Heart right ventricle (tissue), 16 donors: ENCODE results near the gene RIT2. TPM values are rescaled to one million over a fixed set of nuclear protein-coding genes. Genes with fewer than 3 reads are reported as not detected.

Source experiments
- ATAC-seq, 8 donors: fragments of 200-7000 bp; cut with Tn5 transposase; one replicate each; pipeline ENCODE4 v1.9.1; 2020; ENCODE audit warnings: mild to moderate bottlenecking in 8 of 8, moderate library complexity in 8 of 8, moderate number of reproducible peaks in 1 of 8
- DNase-seq, 2 donors: peaks; one replicate each; pipeline ENCODE4 v3.0.0-alpha.2; 2020
- H3K27ac ChIP-seq, 10 donors: fragments of 200-600 bp; sonication (generic) in 2 of 10; one replicate each; pipeline versions ENCODE4 v1.5.0 to v1.8.0; 2020 to 2022; ENCODE audit warnings: mild to moderate bottlenecking in 3 of 10
- H3K27me3 ChIP-seq, 7 donors: fragments of 200-600 bp; one replicate each; pipeline ENCODE4 v1.8.0; 2021 to 2022; ENCODE audit warnings: mild to moderate bottlenecking in 2 of 7
- H3K36me3 ChIP-seq, 9 donors: fragments of 200-600 bp; sonication (generic) in 1 of 9; one replicate each; pipeline versions ENCODE4 v1.5.0 to v1.8.0; 2020 to 2022; ENCODE audit warnings: mild to moderate bottlenecking in 2 of 9
- H3K4me1 ChIP-seq, 9 donors: fragments of 200-600 bp; sonication (generic) in 1 of 9; one replicate each; pipeline versions ENCODE4 v1.5.0 to v1.8.0; 2020 to 2022; ENCODE audit warnings: mild to moderate bottlenecking in 4 of 9
- H3K4me3 ChIP-seq, 10 donors: fragments of 200-600 bp; sonication (generic) in 2 of 10; one replicate each; pipeline versions ENCODE4 v1.5.0 to v1.8.0; 2020 to 2022; ENCODE audit warnings: mild to moderate bottlenecking in 7 of 10, moderate library complexity in 2 of 10
- H3K9me3 ChIP-seq, 11 donors: fragments of 200-600 bp in 10 of 11; sonication (generic) in 2 of 11; one replicate each; pipeline versions ENCODE4 v1.5.0 to v1.8.0; 2013 to 2022; ENCODE audit warnings: mild to moderate bottlenecking in 2 of 11, control low read depth in 1 of 11, moderate library complexity in 1 of 11
- CTCF ChIP-seq, 9 donors: fragments of 200-600 bp; sonication (generic) in 2 of 9; IDR thresholded peaks; one replicate each; pipeline versions ENCODE4 v1.5.0 to v1.8.0; 2021 to 2022; ENCODE audit warnings: antibody characterized with exemption in 9 of 9, mild to moderate bottlenecking in 5 of 9, moderate library complexity in 1 of 9
- WGBS, 2 donors: extraction: QIAGEN DNeasy Blood & Tissue Kit; methylation state at CpG; one replicate each; pipeline ENCODE4 v1.1.7; 2013; ENCODE audit warnings: inconsistent platforms in 1 of 2; 5-methylcytosine and 5-hydroxymethylcytosine counted together
- intact Hi-C, 10 donors: fragments of 100-400 bp; cut with DNase I; formaldehyde crosslinking; loops; one replicate each; pipeline versions ENCODE4 v1.11.1 to v1.14.2; 2022
- polyA plus RNA-seq, 2 donors: library from polyadenylated mRNA; stranded (reverse); fragments of 200-250 nt; gene quantifications; one replicate each; pipeline ENCODE4 v1.2.3, GENCODE V29; 2013
- total RNA-seq, 10 donors: library from RNA; stranded (reverse); fragmentation: NEBNext Ultra II Directional in 3 of 10; extraction: Animal tissue kit (Norgen Biotek cat#: 25700) in 3 of 10; gene quantifications; one replicate each; pipeline versions ENCODE4 v1.2.1 to v1.2.4, GENCODE V29; 2021 to 2023
- donor health status: Arrhythmogenic right ventricular cardiomyopathy.
- donor health status: ischemic (EF 13 %, LVEDD 7.1; RV severe dilation, severe dysfunction).
- donor health status: healthy with polysubstance abuse.
- donor health status: DM: no; HTN: yes; CAD: no.
- donor health status: DM: no; HTN: no; CAD: no.
- donor health status: ischemic (EF 25% LVEDD 6.9; RV normal size, moderate dysfunction).
- donor health status: ischemic (EF 25% LVEDD 5.7; RV mildly dilated, moderate dysfunction).
- donor health status: healthy.
- donor health status: DM: yes; HTN: yes; CAD: no.
- donor health status: Ischemic cardiomyopathy.
- donor health status: ischemic (EF 35%, LVEDD 5.7; RV mildly dilated, moderate dysfunction).
- donor health status: nonischemic (EF 11% LVEDD 7.7; RV severe dilation, severe dysfunction).
- donor health status: DM: yes; HTN: yes; CAD: no.
- donor health status: PGD.
- donor health status: ischemic (EF 29% LVEDD 5.4; RV normal size, mild dysfunction).
- donor health status: nonischemic (EF 23%, LVEDD 6.1; RV moderate dilation, normal function).

The RIT2 gene
- total and polyA plus RNA-seq, 12 donors, result not detected

DNA sequence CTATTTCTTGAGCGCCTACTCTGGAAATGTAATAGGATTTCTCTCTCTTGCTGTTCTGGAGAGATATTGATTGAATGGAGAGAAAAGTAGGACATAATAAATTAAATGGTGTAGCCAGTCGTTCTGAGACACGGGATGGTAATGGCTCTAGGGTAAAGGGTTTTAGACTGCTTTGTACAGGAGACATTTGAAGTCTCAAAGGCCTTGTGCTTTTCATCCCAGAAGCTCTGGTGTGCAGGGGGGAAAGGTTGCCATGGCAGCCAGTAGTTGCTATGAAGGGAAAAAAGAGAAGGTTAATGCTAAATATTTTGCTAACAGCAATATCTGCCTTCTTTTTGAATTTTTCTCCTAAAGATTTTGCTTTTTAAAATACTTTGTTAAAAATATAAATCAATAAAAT is 359.3 kb downstream of the RIT2 start:
- Histone ChIP-seq H3K4me1 (no peaks in the 10 kb centered on the region), H3K4me3 (no peak overlapping the region), H3K36me3 (no peaks in the 10 kb centered on the region), H3K9me3 (no peaks in the 10 kb centered on the region), H3K27ac (no peak overlapping the region), H3K27me3 (no peaks in the 10 kb centered on the region)
- TF ChIP-seq CTCF (IDR thresholded peaks at IDR 0.05), result no peak
- WGBS, 2 donors, result 86 to 88% methylated on average over 3 of the region's 3 CpGs
- no peak for ATAC-seq
- intact Hi-C loops, result no loop called here
- no peak for DNase-seq

GRCh38 chr18:42752916-42753315 is 362.6 kb downstream of the RIT2 start:
- 87 to 90% methylated on average over 4 of the region's 4 CpGs for WGBS, 2 donors
- no peaks in the 10 kb centered on the region for H3K27me3 ChIP-seq
- ATAC-seq (no peak), DNase-seq (no peak)
- intact Hi-C loops, result loop anchor here in 1 of 10 donors (5.0 kb wide), 1 partner anchor 641 kb away; no protein-coding TSS in a partner anchor
- no peaks in the 10 kb centered on the region for H3K36me3 ChIP-seq
- no peak for TF ChIP-seq CTCF (IDR thresholded peaks at IDR 0.05)
- no peaks in the 10 kb centered on the region for H3K4me1 ChIP-seq
- no peaks in the 10 kb centered on the region for H3K9me3 ChIP-seq
- H3K27ac ChIP-seq, result no peak overlapping the region
- no peak overlapping the region for H3K4me3 ChIP-seq

- TF ChIP-seq CTCF (IDR thresholded peaks at IDR 0.05), result no peak
Observed at GRCh38 chr18:42746794-42747193, 368.7 kb downstream of the RIT2 start.

DNA sequence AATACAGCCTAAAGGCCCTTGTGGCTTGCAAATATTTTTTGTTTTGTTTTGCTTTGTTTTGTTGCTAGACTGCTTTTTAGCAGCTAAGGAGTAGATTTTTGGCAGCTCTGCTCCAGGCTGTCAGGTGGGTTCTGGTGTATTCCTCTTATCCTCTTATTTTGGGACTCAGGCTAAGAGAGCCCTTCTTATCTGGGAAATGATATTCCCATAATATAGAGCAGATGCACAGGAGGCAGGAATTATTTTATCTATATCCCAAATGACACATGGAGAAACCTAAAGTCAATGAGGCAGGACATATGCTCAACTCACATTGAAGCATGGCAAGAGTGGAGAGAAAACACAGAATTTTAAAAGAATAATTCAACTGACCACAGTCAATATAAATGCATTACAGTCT is 369.6 kb downstream of the RIT2 start:
- Histone ChIP-seq H3K9me3 (no peaks in the 10 kb centered on the region), H3K27ac (no peak overlapping the region), H3K4me3 (no peak overlapping the region), H3K4me1 (no peaks in the 10 kb centered on the region), H3K36me3 (no peaks in the 10 kb centered on the region), H3K27me3 (no peaks in the 10 kb centered on the region)
- DNase-seq (no peak), ATAC-seq (no peak)
- no peak for TF ChIP-seq CTCF (IDR thresholded peaks at IDR 0.05)
- intact Hi-C loops, result no loop called here

More at GRCh38 chr18:42746794-42747193, 368.7 kb downstream of the RIT2 start:
- Histone ChIP-seq H3K36me3 (no peaks in the 10 kb centered on the region), H3K9me3 (no peaks in the 10 kb centered on the region), H3K27ac (no peak overlapping the region), H3K27me3 (no peaks in the 10 kb centered on the region), H3K4me1 (no peaks in the 10 kb centered on the region), H3K4me3 (no peak overlapping the region)
- intact Hi-C loops, result no loop called here
- no peak for DNase-seq
- 53 to 58% methylated on average over 1 of the region's 1 CpG for WGBS, 2 donors
- no peak for ATAC-seq

GRCh38 chr18:42745171-42745570 is 370.3 kb downstream of the RIT2 start:
- intact Hi-C loops, result no loop called here
- no peak for ATAC-seq
- TF ChIP-seq CTCF (IDR thresholded peaks at IDR 0.05), result no peak

More at GRCh38 chr18:42745171-42745570, 370.3 kb downstream of the RIT2 start:
- Histone ChIP-seq H3K4me3 (no peak overlapping the region), H3K36me3 (no peaks in the 10 kb centered on the region), H3K4me1 (no peaks in the 10 kb centered on the region), H3K27ac (no peak overlapping the region), H3K9me3 (no peaks in the 10 kb centered on the region), H3K27me3 (no peaks in the 10 kb centered on the region)
- DNase-seq, result no peak
